Iris pigment epithelial cell (primary cell): Measurements from ENCODE around the gene KARS1.

Experiments
- DNase-seq: peaks from one replicate; pipeline ENCODE4 v3.0.0-alpha.2; 2011; ENCODE audit warnings: low read depth

The KARS1 gene

GRCh38 chr16:75647492-75648264 is at the start of gene KARS1, which contains the start of gene TERF2IP:
Gene KARS1 (minus strand): TSS chr16:75647665. CDS start chr16:75647639, 26 bp downstream.
Gene TERF2IP (plus strand): TSS chr16:75647773. CDS start chr16:75647883, 110 bp downstream.
- peak; percentile 95 for DNase-seq

GRCh38 chr16:75695708-75696107 is 48.2 kb upstream of the KARS1 start:
- no peak for DNase-seq

- DNase-seq = no peak
Measured at GRCh38 chr16:75687361-75687760, 39.9 kb upstream of the KARS1 start.

- no peak for DNase-seq
Measured at GRCh38 chr16:75682308-75682707, 34.8 kb upstream of the KARS1 start.

- DNase-seq = peak; percentile 7
Measured at GRCh38 chr16:75679366-75679765, 31.9 kb upstream of the KARS1 start.

- DNase-seq = no peak
Measured at GRCh38 chr16:75676909-75677308, 29.4 kb upstream of the KARS1 start, which contains the start of gene CPHXL2. Gene CPHXL2 (minus strand): TSS chr16:75677009. CDS start chr16:75676999, 10 bp downstream.

- no peak for DNase-seq
Measured at GRCh38 chr16:75667503-75667902, 20.0 kb upstream of the KARS1 start.

GRCh38 chr16:75660726-75661302 is 13.3 kb upstream of the KARS1 start:
- DNase-seq = no peak

GRCh38 chr16:75660321-75660720 is 12.9 kb upstream of the KARS1 start:
- no peak for DNase-seq

GRCh38 chr16:75658175-75658574 is 10.7 kb upstream of the KARS1 start:
- no peak for DNase-seq

- DNase-seq = peak; percentile 45
Measured at GRCh38 chr16:75653922-75654321, 6.5 kb upstream of the KARS1 start.

- peak; percentile 80 for DNase-seq
Measured at GRCh38 chr16:75648265-75649076, 1.0 kb upstream of the KARS1 start.

- no peak for DNase-seq
Measured at GRCh38 chr16:75647112-75647491, 363 bp downstream of the KARS1 start.

- no peak for DNase-seq
Measured at GRCh38 chr16:75644240-75645012, 3.0 kb downstream of the KARS1 start.

- no peak for DNase-seq
Measured at GRCh38 chr16:75640598-75640997, 6.9 kb downstream of the KARS1 start.

- no peak for DNase-seq
Measured at GRCh38 chr16:75635036-75635435, 12.4 kb downstream of the KARS1 start.

GRCh38 chr16:75632857-75633256 is 14.6 kb downstream of the KARS1 start:
- DNase-seq = no peak

GRCh38 chr16:75630052-75630451 is 17.4 kb downstream of the KARS1 start:
- no peak for DNase-seq

- DNase-seq = no peak
Measured at GRCh38 chr16:75629132-75629531, 18.3 kb downstream of the KARS1 start.

- no peak for DNase-seq
Measured at GRCh38 chr16:75628351-75628750, 19.1 kb downstream of the KARS1 start.

GRCh38 chr16:75627851-75628250 is 19.6 kb downstream of the KARS1 start:
- DNase-seq = peak; percentile 94

GRCh38 chr16:75626806-75627205 is 20.7 kb downstream of the KARS1 start:
- DNase-seq = no peak
